HCT116 (cell line): ENCODE data around the gene PVALEF. TPM values are rescaled to one million over a fixed set of nuclear protein-coding genes. Genes with fewer than 3 reads are reported as not detected.

Experiments used
- ATAC-seq: fragments of 200-7000 bp; cut with Tn5 transposase; 2 replicates; pipeline ENCODE4 v1.9.1; 2020; ENCODE audit warnings: mild to moderate bottlenecking, moderate library complexity
- BruUV-seq: library from RNA; stranded (reverse); fragments of 400-500 nt; replicated peaks from 2 replicates; lab custom pipeline; 2021; lab: Mats Ljungman, UMichigan
- CTCF ChIA-PET: fragments of 300-600 bp; sonication (Branson Sonifier 250); formaldehyde crosslinking; loops from one replicate; lab custom pipeline; 2021; ENCODE audit warnings: antibody characterized with exemption; lab: Charles Lee
- POLR2A ChIA-PET: fragments of 300-600, 350-600 bp; sonication (Branson Sonifier 250); formaldehyde crosslinking; loops from one replicate; lab custom pipeline; 2021; ENCODE audit warnings: antibody characterized with exemption; lab: Charles Lee
- RAD21 ChIA-PET, 2 experiments: fragments of 300-600 bp; sonication (Branson Sonifier 250); formaldehyde crosslinking; loops; one replicate each; lab custom pipeline; 2023; ENCODE audit warnings: low total read pairs in 2 of 2; ENCODE audit not compliant: uncharacterized antibody in 2 of 2, unreplicated experiment in 2 of 2, low non-redundant PET in 1 of 2; lab: Charles Lee
- DNase-seq: peaks from one replicate; pipeline ENCODE4 v3.0.0-alpha.2; 2010; ENCODE audit warnings: low read depth, low spot score
- H2AFZ ChIP-seq: fragments of 200-600 bp; shearing (Covaris generic), sonication (generic); 2 replicates; pipeline ENCODE4 v1.6.1; 2017; ENCODE audit warnings: low read depth, mixed run types, mixed read lengths, antibody characterized with exemption, low read length; ENCODE audit not compliant: poor library complexity, severe bottlenecking
- H3K27ac ChIP-seq: 2 replicates; pipeline ENCODE4 v1.5.1; 2012; ENCODE audit warnings: low read depth, low read length
- H3K27me3 ChIP-seq: fragments of 200-600 bp; sonication (generic); 2 replicates; pipeline ENCODE4 v1.6.1; 2016; ENCODE audit warnings: mixed run types, low read length, mixed read lengths; ENCODE audit not compliant: insufficient read depth
- H3K36me3 ChIP-seq, 2 experiments: fragments of 200-500 bp in 1 of 2; fragments of 200-600 bp in 1 of 2; sonication (Bioruptor generic) in 1 of 2; sonication (generic) in 1 of 2; 2 replicates each; pipeline versions ENCODE4 v1.5.1 to v1.6.1; 2014 to 2016; ENCODE audit warnings: low read length in 2 of 2, inconsistent platforms in 1 of 2, mixed read lengths in 1 of 2, mixed run types in 1 of 2; ENCODE audit not compliant: insufficient read depth in 2 of 2, control insufficient read depth in 1 of 2
- H3K4me1 ChIP-seq, 2 experiments: fragments of 200-600 bp in 1 of 2; sonication (generic) in 1 of 2; 2 replicates each; pipeline versions ENCODE4 v1.5.1 to v1.6.1; 2012 to 2017; ENCODE audit warnings: low read length in 2 of 2, inconsistent platforms in 1 of 2, mild to moderate bottlenecking in 1 of 2, mixed read lengths in 1 of 2, mixed run types in 1 of 2, moderate library complexity in 1 of 2; ENCODE audit not compliant: insufficient read depth in 2 of 2, control insufficient read depth in 1 of 2
- H3K4me2 ChIP-seq: fragments of 200-600 bp; sonication (generic); 2 replicates; pipeline ENCODE4 v1.6.1; 2017; ENCODE audit warnings: mixed run types, low read length, mixed read lengths
- H3K4me3 ChIP-seq, 2 experiments: fragments of 200-600 bp in 1 of 2; sonication (generic) in 1 of 2; replicated peaks in 1 of 2; 2 replicates each; pipeline ENCODE4 v1.5.1; 2011 to 2016; ENCODE audit warnings: low read length in 2 of 2, control low read depth in 1 of 2, low read depth in 1 of 2, mild to moderate bottlenecking in 1 of 2, mixed read lengths in 1 of 2, mixed run types in 1 of 2
- H3K79me2 ChIP-seq: fragments of 200-600 bp; sonication (generic); 2 replicates; pipeline ENCODE4 v1.6.1; 2017; ENCODE audit warnings: mild to moderate bottlenecking, mixed run types, low read length, moderate library complexity, mixed read lengths; ENCODE audit not compliant: insufficient read depth
- H3K9ac ChIP-seq: fragments of 200-600 bp; sonication (generic); 2 replicates; pipeline ENCODE4 v1.6.1; 2016; ENCODE audit warnings: low read length, mixed read lengths
- H3K9me2 ChIP-seq: fragments of 200-600 bp; sonication (generic), shearing (Covaris generic); 2 replicates; pipeline ENCODE4 v1.6.1; 2017; ENCODE audit warnings: mixed run types, mild to moderate bottlenecking, moderate library complexity; ENCODE audit not compliant: insufficient read depth
- H3K9me3 ChIP-seq, 2 experiments: fragments of 200-500 bp in 1 of 2; fragments of 200-600 bp in 1 of 2; sonication (Bioruptor generic) in 1 of 2; sonication (generic) in 1 of 2; 2 replicates each; pipeline ENCODE4 v1.6.1; 2014 to 2017; ENCODE audit warnings: low read length in 2 of 2, mixed read lengths in 2 of 2, inconsistent platforms in 1 of 2, low read depth in 1 of 2, mild to moderate bottlenecking in 1 of 2, mixed run types in 1 of 2, moderate library complexity in 1 of 2; ENCODE audit not compliant: control insufficient read depth in 1 of 2, insufficient read depth in 1 of 2
- H4K20me1 ChIP-seq: fragments of 200-600 bp; sonication (generic), shearing (Covaris generic); 2 replicates; pipeline ENCODE4 v1.6.1; 2017; ENCODE audit warnings: mixed run types, mild to moderate bottlenecking, moderate library complexity; ENCODE audit not compliant: insufficient read depth
- CBX3 ChIP-seq: IDR thresholded peaks from 2 replicates; pipeline ENCODE4 v1.6.1; 2012; ENCODE audit warnings: low read depth
- EGR1 ChIP-seq: IDR thresholded peaks from 2 replicates; pipeline ENCODE4 v1.6.1; 2012; ENCODE audit warnings: low read depth
- ELF1 ChIP-seq: IDR thresholded peaks from 2 replicates; pipeline ENCODE4 v1.6.1; 2012; ENCODE audit warnings: low read depth, borderline replicate concordance
- EZH2 ChIP-seq: fragments of 200-600 bp; sonication (generic); IDR thresholded peaks from 2 replicates; pipeline ENCODE4 v1.6.1; 2017; ENCODE audit warnings: antibody characterized with exemption, mixed run types
- EZH2phosphoT487 ChIP-seq: fragments of 200-600 bp; IDR thresholded peaks from 2 replicates; pipeline ENCODE4 v1.6.1; 2018; ENCODE audit warnings: antibody characterized with exemption, borderline replicate concordance
- FOSL1 ChIP-seq: IDR thresholded peaks from 2 replicates; pipeline ENCODE4 v1.6.1; 2012; ENCODE audit warnings: low read depth
- JUND ChIP-seq: IDR thresholded peaks from 2 replicates; pipeline ENCODE4 v1.6.1; 2012
- POLR2A ChIP-seq: IDR thresholded peaks from 2 replicates; pipeline ENCODE4 v1.7.0; 2011; ENCODE audit warnings: borderline replicate concordance; ENCODE audit not compliant: insufficient read depth, insufficient read length; ENCODE audit errors: extremely low read depth
- POLR2AphosphoS5 ChIP-seq: IDR thresholded peaks from 2 replicates; pipeline ENCODE4 v1.6.1; 2011; ENCODE audit warnings: mild to moderate bottlenecking, low read depth, low read length, moderate library complexity
- RAD21 ChIP-seq: IDR thresholded peaks from 2 replicates; pipeline ENCODE4 v1.6.1; 2012; ENCODE audit warnings: low read depth, mild to moderate bottlenecking
- SIN3A ChIP-seq: IDR thresholded peaks from 2 replicates; pipeline ENCODE4 v1.6.1; 2012; ENCODE audit warnings: low read depth
- SP1 ChIP-seq: IDR thresholded peaks from 2 replicates; pipeline ENCODE4 v1.6.1; 2012; ENCODE audit warnings: low read depth
- TCF7L2 ChIP-seq: IDR thresholded peaks from 2 replicates; pipeline ENCODE4 v1.7.0; 2011; ENCODE audit warnings: borderline replicate concordance, inconsistent platforms; ENCODE audit not compliant: insufficient read depth, insufficient read length; ENCODE audit errors: extremely low read depth
- YY1 ChIP-seq: IDR thresholded peaks from 2 replicates; pipeline ENCODE4 v1.6.1; 2011; ENCODE audit warnings: low read length, low read depth, moderate library complexity, mild to moderate bottlenecking; ENCODE audit not compliant: insufficient replicate concordance; ENCODE audit errors: extremely low read depth
- ZNF274 ChIP-seq: fragments of 200-500 bp; sonication (Bioruptor generic); IDR thresholded peaks from 2 replicates; pipeline ENCODE4 v1.6.1; 2014; ENCODE audit warnings: mild to moderate bottlenecking, low read depth, low read length, inconsistent platforms
- intact Hi-C: fragments of 100-400 bp; cut with micrococcal nuclease; formaldehyde crosslinking; loops from 2 replicates; pipeline ENCODE4 v1.10.0; 2022
- total RNA-seq: library from RNA; stranded (reverse); gene quantifications from one replicate; pipeline ENCODE4 v1.2.1, GENCODE V29; 2021; ENCODE audit not compliant: unreplicated experiment
- TF ChIP-seq, protein P1 (sequence below): IDR thresholded peaks from 2 replicates; pipeline ENCODE4 v1.6.1; 2012

PVALEF gene
- total RNA-seq, 1 experiment from 2014 or later: not detected

DNA sequence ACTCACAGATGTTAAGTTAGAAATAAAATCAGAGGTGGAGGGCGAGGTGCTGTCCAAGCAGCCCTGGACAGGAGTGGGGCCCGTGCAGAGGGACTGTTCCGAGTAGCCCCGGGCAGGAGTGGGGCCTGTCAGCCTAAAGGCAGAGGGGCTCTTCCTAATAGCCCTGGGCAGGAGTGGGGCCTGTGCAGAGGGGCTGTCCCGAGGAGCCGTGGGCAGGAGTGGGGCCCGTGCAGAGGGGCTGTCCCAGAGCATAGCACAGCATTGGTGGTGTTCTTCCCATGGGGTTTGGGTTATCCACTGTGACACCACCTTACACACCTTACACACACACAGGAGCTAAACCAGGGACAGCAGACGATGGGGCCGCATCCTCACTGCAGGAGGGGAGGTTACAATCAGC is 47.1 kb downstream of the PVALEF start:
- no TSS peak for BruUV-seq
- no peak for ATAC-seq
- ChIA-PET POLR2A (no interaction called here), CTCF (no interaction called here), RAD21 (no interaction called here)
- TF ChIP-seq POLR2A: no peak
- no peak for TF ChIP-seq EZH2phosphoT487
- no peak for TF ChIP-seq TCF7L2
- TF ChIP-seq EZH2: no peak
- TF ChIP-seq, protein P1, sequence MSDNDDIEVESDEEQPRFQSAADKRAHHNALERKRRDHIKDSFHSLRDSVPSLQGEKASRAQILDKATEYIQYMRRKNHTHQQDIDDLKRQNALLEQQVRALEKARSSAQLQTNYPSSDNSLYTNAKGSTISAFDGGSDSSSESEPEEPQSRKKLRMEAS: no peak
- no peak for TF ChIP-seq ZNF274
- no peak for TF ChIP-seq FOSL1
- no peak for TF ChIP-seq SP1
- no peak overlapping the region for H3K9ac ChIP-seq
- no peak overlapping the region for H3K4me2 ChIP-seq
- H3K27me3 ChIP-seq: no peaks in the 10 kb centered on the region
- no peaks in the 10 kb centered on the region for H3K4me1 ChIP-seq
- H3K36me3 ChIP-seq: no peaks in the 10 kb centered on the region; a peak in 1 of 4 replicates
- H3K4me3 ChIP-seq: no peak overlapping the region
- no peaks in the 10 kb centered on the region for H4K20me1 ChIP-seq
- H3K9me3 ChIP-seq: no peaks in the 10 kb centered on the region
- H3K27ac ChIP-seq: no peak overlapping the region
- no peak for DNase-seq
- no peaks in the 10 kb centered on the region for H3K9me2 ChIP-seq
- H3K79me2 ChIP-seq: no peaks in the 10 kb centered on the region
- H2AFZ ChIP-seq: no peak overlapping the region
- intact Hi-C loops: no loop called here

GRCh38 chr17:81213978-81214377 is 48.7 kb downstream of the PVALEF start:
- H3K9me3 ChIP-seq: no peaks in the 10 kb centered on the region
- H3K36me3 ChIP-seq: peaks cover 0 to 4% of the 10 kb centered on the region in 2 experiments; a peak in 1 of 4 replicates
- no peak overlapping the region for H3K9ac ChIP-seq
- TF ChIP-seq EZH2: no peak
- no peak for TF ChIP-seq POLR2AphosphoS5
- TF ChIP-seq ELF1: no peak
- TF ChIP-seq CBX3: no peak
- TF ChIP-seq RAD21: no peak
- no peak for TF ChIP-seq JUND
- TF ChIP-seq ZNF274: no peak
- no peak for TF ChIP-seq EGR1
- no peak for TF ChIP-seq SIN3A
- TF ChIP-seq YY1: no peak
- no peaks in the 10 kb centered on the region for H3K79me2 ChIP-seq
- no peak overlapping the region for H3K27ac ChIP-seq
- ChIA-PET CTCF (no interaction called here), RAD21 (no interaction called here), POLR2A (no interaction called here)
- H3K9me2 ChIP-seq: no peaks in the 10 kb centered on the region
- no peak overlapping the region for H2AFZ ChIP-seq
- DNase-seq (no peak), ATAC-seq (no peak)
- H3K27me3 ChIP-seq: no peaks in the 10 kb centered on the region
- no peaks in the 10 kb centered on the region for H4K20me1 ChIP-seq
- H3K4me1 ChIP-seq: no peaks in the 10 kb centered on the region
- intact Hi-C loops: no loop called here
- no peak overlapping the region for H3K4me2 ChIP-seq
- no TSS peak for BruUV-seq
- H3K4me3 ChIP-seq: no peak overlapping the region
